Measurements from ENCODE around the gene MSMP. TPM values are rescaled to one million over a fixed set of nuclear protein-coding genes. Genes with fewer than 3 reads are reported as not detected.

Gene MSMP
- total RNA-seq, 1 donor from 2014 or later: not detected

DNA sequence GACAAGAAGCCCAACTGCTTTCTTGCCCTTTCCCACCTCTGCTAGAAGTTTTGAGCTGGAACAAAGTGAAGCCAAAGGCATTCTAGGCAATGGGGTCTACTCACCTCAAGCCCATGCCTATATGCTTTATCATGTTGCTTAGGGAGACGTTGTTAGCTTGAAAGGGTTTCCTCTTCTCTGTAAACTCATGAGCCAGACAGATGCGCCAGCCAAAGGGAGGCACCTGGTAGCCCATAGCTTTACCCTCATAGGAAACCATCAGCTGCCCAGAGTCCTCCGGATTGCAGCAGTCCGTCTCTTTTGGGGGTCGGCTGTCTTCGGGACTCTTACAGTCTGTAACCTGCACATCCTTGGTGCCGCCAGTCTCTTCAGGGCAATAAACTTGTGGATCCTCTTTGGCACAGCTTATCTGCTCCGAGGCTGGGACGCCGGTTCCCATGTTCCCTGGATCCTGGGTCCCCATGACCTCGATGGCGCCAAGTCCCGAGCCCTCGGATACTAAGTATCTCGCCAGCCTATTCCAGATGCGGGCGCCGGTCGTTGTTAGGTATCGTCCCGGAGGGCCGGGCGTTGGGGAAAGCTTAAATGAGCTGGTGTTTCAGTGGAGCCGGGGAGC, 5.7 kb downstream of the MSMP start:
- Mint-ChIP-seq H3K4me3 (peak overlapping the region; percentile 89), H3K9me3 (no peaks in the 10 kb centered on the region), H3K36me3 (ENCODE audit: low read depth) (peaks cover 34% of the 10 kb centered on the region), H3K27me3 (ENCODE audit: insufficient read depth) (no peaks in the 10 kb centered on the region), H3K27ac (peak overlapping the region; percentile 60), H3K4me1 (ENCODE audit: low read depth) (peaks cover 44% of the 10 kb centered on the region)
- DNase-seq (ENCODE audit: low spot score): no peak
- intact Hi-C loops (cut with micrococcal nuclease): loop anchor here (1.0 to 5.0 kb wide), 3 partner anchors 12 to 636 kb away; partner anchors contain the start of genes FAM221B and TMEM8B

DNA sequence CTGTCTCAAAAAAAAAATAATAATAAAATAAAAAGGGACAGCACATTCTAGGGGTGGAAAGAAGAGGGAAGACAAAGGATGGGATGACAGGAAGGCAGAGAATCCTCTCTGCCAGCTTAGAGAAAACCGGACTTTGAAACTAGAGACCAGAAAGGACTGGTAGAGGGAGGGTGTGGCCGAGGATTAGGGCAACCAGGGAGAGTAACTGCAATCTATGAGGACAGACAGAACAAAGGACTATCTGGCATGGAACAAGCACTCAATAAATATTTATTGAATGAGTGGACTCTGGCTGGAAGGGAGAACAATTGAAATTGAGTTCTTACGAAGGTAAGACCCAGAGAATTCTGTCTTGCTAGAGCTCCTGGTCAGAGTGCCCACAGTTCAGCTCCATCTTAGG, 7.5 kb downstream of the MSMP start:
- Mint-ChIP-seq H3K4me1 (ENCODE audit: low read depth) (peaks cover 58% of the 10 kb centered on the region), H3K27ac (no peak overlapping the region), H3K4me3 (peak overlapping the region; percentile 89), H3K36me3 (ENCODE audit: low read depth) (peaks cover 34% of the 10 kb centered on the region), H3K27me3 (ENCODE audit: insufficient read depth) (no peaks in the 10 kb centered on the region), H3K9me3 (no peaks in the 10 kb centered on the region)
- DNase-seq (ENCODE audit: low spot score): no peak
- intact Hi-C loops (cut with micrococcal nuclease): loop anchor here (5.0 kb wide), 1 partner anchor 634 kb away; no protein-coding TSS in a partner anchor

GRCh38 chr9:35745569-35745968, 8.5 kb downstream of the MSMP start:
- H3K4me3 Mint-ChIP-seq: peak overlapping the region; percentile 67
- no peak overlapping the region for H3K27ac Mint-ChIP-seq
- intact Hi-C loops (cut with micrococcal nuclease): loop anchor here (5.0 kb wide), 1 partner anchor 633 kb away; no protein-coding TSS in a partner anchor

GRCh38 chr9:35743880-35744518, 10.1 kb downstream of the MSMP start:
- peaks cover 36% of the 10 kb centered on the region for H3K36me3 Mint-ChIP-seq (ENCODE audit: low read depth)
- peaks cover 52% of the 10 kb centered on the region for H3K4me1 Mint-ChIP-seq (ENCODE audit: low read depth)
- no peak overlapping the region for H3K27ac Mint-ChIP-seq
- no peak overlapping the region for H3K4me3 Mint-ChIP-seq
- no peaks in the 10 kb centered on the region for H3K27me3 Mint-ChIP-seq (ENCODE audit: insufficient read depth)
- H3K9me3 Mint-ChIP-seq: no peaks in the 10 kb centered on the region
- no peak for DNase-seq (ENCODE audit: low spot score)
- intact Hi-C loops (cut with micrococcal nuclease): no loop called here

More at GRCh38 chr9:35745569-35745968, 8.5 kb downstream of the MSMP start:
- Mint-ChIP-seq H3K4me1 (ENCODE audit: low read depth) (peaks cover 60% of the 10 kb centered on the region), H3K9me3 (no peaks in the 10 kb centered on the region), H3K36me3 (ENCODE audit: low read depth) (peaks cover 30% of the 10 kb centered on the region), H3K27me3 (ENCODE audit: insufficient read depth) (no peaks in the 10 kb centered on the region)
- DNase-seq (ENCODE audit: low spot score): no peak

DNA sequence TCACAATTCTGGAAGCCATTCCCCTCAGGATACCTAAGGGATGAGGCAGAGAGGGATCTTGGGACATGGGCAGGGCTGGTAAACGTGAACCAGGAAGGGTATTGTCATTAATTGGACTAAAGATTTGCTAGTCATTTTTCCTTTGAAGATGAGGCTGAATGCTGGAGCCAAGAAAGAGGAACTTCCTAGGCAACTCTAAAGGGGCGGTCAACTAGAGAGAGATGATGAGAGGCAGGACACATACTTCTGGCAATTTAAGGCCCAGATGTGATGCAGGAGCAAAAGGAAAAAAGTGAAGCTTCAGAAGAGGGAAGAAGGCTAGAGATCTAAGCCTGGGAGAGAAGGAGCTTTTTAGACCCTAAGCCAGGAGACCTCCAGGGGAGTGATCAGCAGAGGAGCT, 10.6 kb downstream of the MSMP start:
- H3K4me3 Mint-ChIP-seq: no peak overlapping the region
- H3K36me3 Mint-ChIP-seq (ENCODE audit: low read depth): peaks cover 42% of the 10 kb centered on the region
- DNase-seq (ENCODE audit: low spot score): no peak
- H3K4me1 Mint-ChIP-seq (ENCODE audit: low read depth): peaks cover 51% of the 10 kb centered on the region
- intact Hi-C loops (cut with micrococcal nuclease): no loop called here
- H3K27me3 Mint-ChIP-seq (ENCODE audit: insufficient read depth): no peaks in the 10 kb centered on the region
- no peaks in the 10 kb centered on the region for H3K9me3 Mint-ChIP-seq
- no peak overlapping the region for H3K27ac Mint-ChIP-seq

- H3K4me1 Mint-ChIP-seq (ENCODE audit: low read depth): peaks cover 34% of the 10 kb centered on the region
- no peak overlapping the region for H3K4me3 Mint-ChIP-seq
- H3K27me3 Mint-ChIP-seq (ENCODE audit: insufficient read depth): no peaks in the 10 kb centered on the region
- intact Hi-C loops (cut with micrococcal nuclease): no loop called here
- H3K27ac Mint-ChIP-seq: no peak overlapping the region
- no peak for DNase-seq (ENCODE audit: low spot score)
- peaks cover 51% of the 10 kb centered on the region for H3K36me3 Mint-ChIP-seq (ENCODE audit: low read depth)
- H3K9me3 Mint-ChIP-seq: no peaks in the 10 kb centered on the region
These were observed 12.3 kb downstream of the MSMP start for GRCh38 chr9:35741740-35742139.

DNA sequence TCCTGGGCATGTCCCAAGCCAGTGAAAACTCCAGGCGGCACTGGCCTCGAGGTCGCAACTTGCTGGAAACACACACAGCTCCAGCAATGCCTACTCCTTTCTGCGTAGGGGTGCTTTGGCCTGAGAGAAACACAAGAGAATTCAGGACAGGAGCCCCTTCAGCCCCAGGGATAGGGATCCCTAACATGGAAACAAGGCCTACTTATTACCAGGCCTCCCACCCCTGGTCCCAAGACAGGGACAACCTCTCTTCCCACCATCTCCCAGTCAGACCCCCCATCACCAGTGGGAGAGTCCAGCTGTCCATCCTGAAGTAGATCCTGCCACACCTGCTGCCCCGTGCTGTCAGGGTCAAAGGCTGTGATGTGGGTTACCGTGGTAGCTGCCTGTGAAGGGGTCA, 13.8 kb downstream of the MSMP start:
- Mint-ChIP-seq H3K4me1 (ENCODE audit: low read depth) (peaks cover 28% of the 10 kb centered on the region), H3K4me3 (no peak overlapping the region), H3K36me3 (ENCODE audit: low read depth) (peaks cover 55% of the 10 kb centered on the region), H3K27me3 (ENCODE audit: insufficient read depth) (no peaks in the 10 kb centered on the region), H3K9me3 (no peaks in the 10 kb centered on the region), H3K27ac (no peak overlapping the region)
- DNase-seq (ENCODE audit: low spot score): no peak
- intact Hi-C loops (cut with micrococcal nuclease): no loop called here

GRCh38 chr9:35738924-35739323, 15.2 kb downstream of the MSMP start:
- Mint-ChIP-seq H3K27me3 (ENCODE audit: insufficient read depth) (no peaks in the 10 kb centered on the region), H3K27ac (no peak overlapping the region), H3K36me3 (ENCODE audit: low read depth) (peaks cover 55% of the 10 kb centered on the region), H3K9me3 (no peaks in the 10 kb centered on the region), H3K4me1 (ENCODE audit: low read depth) (peaks cover 33% of the 10 kb centered on the region), H3K4me3 (no peak overlapping the region)
- intact Hi-C loops (cut with micrococcal nuclease): no loop called here
- no peak for DNase-seq (ENCODE audit: low spot score)

- H3K4me3 Mint-ChIP-seq: no peak overlapping the region
- H3K27ac Mint-ChIP-seq: no peak overlapping the region
- peaks cover 31% of the 10 kb centered on the region for H3K4me1 Mint-ChIP-seq (ENCODE audit: low read depth)
- no peak for DNase-seq (ENCODE audit: low spot score)
- H3K9me3 Mint-ChIP-seq: no peaks in the 10 kb centered on the region
- peaks cover 48% of the 10 kb centered on the region for H3K36me3 Mint-ChIP-seq (ENCODE audit: low read depth)
- intact Hi-C loops (cut with micrococcal nuclease): no loop called here
- no peaks in the 10 kb centered on the region for H3K27me3 Mint-ChIP-seq (ENCODE audit: insufficient read depth)
These were observed 15.9 kb downstream of the MSMP start for GRCh38 chr9:35738186-35738585.

- DNase-seq (ENCODE audit: low spot score): no peak
- H3K27me3 Mint-ChIP-seq (ENCODE audit: insufficient read depth): no peaks in the 10 kb centered on the region
- H3K27ac Mint-ChIP-seq: no peak overlapping the region
- H3K4me3 Mint-ChIP-seq: no peak overlapping the region
- peaks cover 30% of the 10 kb centered on the region for H3K4me1 Mint-ChIP-seq (ENCODE audit: low read depth)
- no peaks in the 10 kb centered on the region for H3K9me3 Mint-ChIP-seq
- peaks cover 43% of the 10 kb centered on the region for H3K36me3 Mint-ChIP-seq (ENCODE audit: low read depth)
- intact Hi-C loops (cut with micrococcal nuclease): no loop called here
These were observed 16.9 kb downstream of the MSMP start for GRCh38 chr9:35737143-35737542.

DNA sequence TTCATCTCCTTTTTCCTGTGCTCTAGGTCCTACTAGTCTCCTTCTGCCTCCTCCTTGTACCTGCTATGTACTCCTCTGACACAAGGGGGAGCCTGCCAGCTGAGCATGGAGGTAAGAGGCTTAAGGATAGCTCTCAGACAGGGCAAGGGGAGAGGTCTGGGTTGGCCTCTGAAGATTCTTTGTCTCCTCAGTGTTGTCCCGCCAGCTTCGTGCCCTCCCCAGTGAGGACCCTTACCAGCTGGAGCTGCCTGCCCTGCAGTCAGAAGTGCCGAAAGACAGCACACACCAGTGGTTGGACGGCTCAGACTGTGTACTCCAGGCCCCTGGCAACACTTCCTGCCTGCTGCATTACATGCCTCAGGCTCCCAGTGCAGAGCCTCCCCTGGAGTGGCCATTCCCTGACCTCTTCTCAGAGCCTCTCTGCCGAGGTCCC, 17.9 kb downstream of the MSMP start:
- intact Hi-C loops (cut with micrococcal nuclease): loop anchor here (1.0 kb wide), 4 partner anchors 12 to 146 kb away; partner anchors contain the start of gene TMEM8B
- Mint-ChIP-seq H3K36me3 (ENCODE audit: low read depth) (peaks cover 42% of the 10 kb centered on the region), H3K9me3 (no peaks in the 10 kb centered on the region), H3K27ac (no peak overlapping the region), H3K4me3 (no peak overlapping the region), H3K27me3 (ENCODE audit: insufficient read depth) (no peaks in the 10 kb centered on the region), H3K4me1 (ENCODE audit: low read depth) (peaks cover 22% of the 10 kb centered on the region)
- DNase-seq (ENCODE audit: low spot score): peak; percentile 60

GRCh38 chr9:35734096-35734495, 20.0 kb downstream of the MSMP start:
- intact Hi-C loops (cut with micrococcal nuclease): no loop called here
- H3K27ac Mint-ChIP-seq: peak overlapping the region; percentile 36

GRCh38 chr9:35732800-35733541, 21.1 kb downstream of the MSMP start:
- Mint-ChIP-seq H3K36me3 (ENCODE audit: low read depth) (peaks cover 29% of the 10 kb centered on the region), H3K27ac (peak overlapping the region; percentile 92), H3K27me3 (ENCODE audit: insufficient read depth) (no peaks in the 10 kb centered on the region), H3K4me3 (no peak overlapping the region), H3K4me1 (ENCODE audit: low read depth) (peaks cover 22% of the 10 kb centered on the region), H3K9me3 (no peaks in the 10 kb centered on the region)
- intact Hi-C loops (cut with micrococcal nuclease): loop anchor here (1.0 kb wide), 12 partner anchors 16 to 661 kb away; partner anchors contain the start of genes ATOSB, CLTA, GBA2 and GNE
- DNase-seq (ENCODE audit: low spot score): no peak

More at GRCh38 chr9:35734096-35734495, 20.0 kb downstream of the MSMP start:
- H3K9me3 Mint-ChIP-seq: no peaks in the 10 kb centered on the region
- H3K4me1 Mint-ChIP-seq (ENCODE audit: low read depth): peaks cover 22% of the 10 kb centered on the region
- no peak for DNase-seq (ENCODE audit: low spot score)
- H3K4me3 Mint-ChIP-seq: peak overlapping the region; percentile 40
- no peaks in the 10 kb centered on the region for H3K27me3 Mint-ChIP-seq (ENCODE audit: insufficient read depth)
- H3K36me3 Mint-ChIP-seq (ENCODE audit: low read depth): peaks cover 40% of the 10 kb centered on the region
